HG03097 (cell line): ENCODE data around the gene CISD2.
"Not testable (repeated sequence)": the region's sequence is repeated elsewhere in the genome, so short reads cannot be mapped to it uniquely, and the experiment has no call there.

Experiments used
- ATAC-seq: cut with Tn5 transposase; IDR thresholded peaks from one replicate; pipeline ENCODE4 v1.9.1; 2021; ENCODE audit not compliant: unreplicated experiment, low FRiP score

The CISD2 gene

DNA sequence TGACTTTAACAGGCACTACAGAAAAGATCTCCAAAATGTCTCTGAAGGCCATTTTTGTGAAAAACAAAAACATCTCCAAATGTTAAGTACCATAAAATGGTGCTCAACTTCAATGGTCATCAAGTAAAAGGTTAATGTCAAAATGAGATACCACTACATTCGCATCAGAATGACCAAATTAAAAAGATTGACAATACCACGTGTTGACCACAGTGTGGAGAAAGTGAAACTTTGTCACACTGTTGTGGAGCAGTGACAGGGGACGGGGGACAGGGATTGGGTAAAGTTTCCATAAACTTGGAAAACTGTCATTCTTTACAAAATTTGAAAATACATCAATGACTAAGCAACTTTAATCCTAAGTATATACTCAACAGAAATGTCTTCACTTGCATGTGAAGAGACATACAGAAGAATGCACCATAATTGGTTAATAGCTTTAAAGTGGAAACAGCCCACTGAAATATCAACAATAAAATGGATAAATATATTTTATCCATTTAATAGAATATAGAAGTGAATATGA is 19.1 kb upstream of the CISD2 start:
- ATAC-seq: no peak

DNA sequence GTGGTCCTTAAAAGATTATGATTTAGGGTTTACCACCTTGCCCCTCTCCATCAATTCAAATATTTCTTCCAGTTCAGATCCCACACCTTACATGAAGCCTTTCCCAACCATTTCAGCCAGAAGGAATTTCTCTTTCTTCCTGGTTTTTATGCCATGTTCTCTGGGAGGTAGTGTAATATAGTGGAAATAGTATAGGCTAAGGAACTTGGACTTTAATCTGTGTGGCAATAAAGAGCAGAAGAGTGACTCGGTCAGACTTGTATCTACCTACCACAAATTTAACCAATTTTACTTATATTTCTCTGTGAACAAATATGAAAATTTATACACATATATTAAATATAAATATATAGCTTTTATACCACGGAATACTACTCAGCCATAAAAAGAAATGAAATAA is 18.4 kb upstream of the CISD2 start:
- no peak for ATAC-seq

DNA sequence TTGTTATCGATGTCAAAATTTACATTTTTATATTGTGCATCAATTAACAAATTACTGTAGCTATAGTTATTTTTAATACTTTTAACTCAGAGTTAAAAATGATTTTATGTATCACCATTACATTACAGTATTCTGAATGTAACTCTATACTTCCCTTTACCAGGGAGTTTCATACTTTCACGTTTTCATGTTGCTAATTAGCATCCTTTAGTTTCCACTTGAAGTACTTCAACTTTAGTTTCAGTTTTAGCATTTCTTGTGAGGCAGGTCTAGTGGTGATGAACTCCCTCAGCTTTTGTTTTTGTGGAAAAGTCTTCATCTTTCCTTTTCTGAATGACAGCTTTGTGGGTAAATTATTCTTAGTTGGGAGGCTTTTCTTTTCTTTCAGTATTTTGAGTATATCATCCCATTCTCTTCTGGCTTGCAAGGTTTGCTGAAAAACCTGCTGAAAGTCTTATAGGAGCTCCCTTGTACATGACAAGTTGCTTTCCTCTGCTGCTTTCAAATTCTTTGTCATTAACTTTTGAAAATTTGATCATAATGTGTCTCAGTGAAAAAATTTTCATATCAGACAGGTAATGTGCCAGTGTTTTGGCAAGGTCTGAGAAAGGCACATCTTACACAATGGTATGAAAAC is 9.8 kb upstream of the CISD2 start:
- ATAC-seq: no peak

DNA sequence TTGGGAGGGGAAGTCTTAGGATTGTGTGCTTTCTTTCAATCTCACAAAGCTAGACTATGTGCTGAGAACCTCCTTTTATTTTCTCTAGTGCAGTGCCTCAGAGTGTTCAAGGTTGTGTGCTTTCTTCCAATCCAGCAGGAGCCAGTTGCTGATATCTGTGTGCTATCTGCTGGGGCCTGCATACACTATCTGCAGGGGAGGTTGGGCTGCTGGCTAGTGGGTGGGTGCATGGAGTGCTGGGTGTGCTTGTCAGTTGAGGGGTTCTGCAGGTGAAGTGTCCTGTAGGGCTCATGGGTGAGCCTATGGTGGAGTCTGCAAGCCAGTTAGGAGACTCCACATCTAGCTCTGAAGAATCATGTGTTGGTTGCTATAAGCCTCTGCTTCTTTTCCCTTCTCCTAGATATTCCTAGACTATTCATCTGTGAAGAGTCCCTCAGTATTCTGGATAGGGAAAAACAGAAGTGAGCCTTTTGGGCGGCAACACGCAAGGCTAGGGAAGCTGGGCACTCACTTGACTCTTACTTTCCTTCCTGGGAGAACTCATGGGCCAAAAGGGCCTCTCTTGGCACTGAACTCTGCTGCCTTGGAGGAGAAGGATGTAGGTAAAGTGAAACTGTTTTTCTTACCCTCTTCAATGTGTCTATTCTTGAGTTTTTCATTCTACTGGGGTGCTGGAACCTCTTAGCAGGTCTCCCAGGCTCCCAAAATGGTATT is 8.0 kb upstream of the CISD2 start:
- no peak for ATAC-seq

DNA sequence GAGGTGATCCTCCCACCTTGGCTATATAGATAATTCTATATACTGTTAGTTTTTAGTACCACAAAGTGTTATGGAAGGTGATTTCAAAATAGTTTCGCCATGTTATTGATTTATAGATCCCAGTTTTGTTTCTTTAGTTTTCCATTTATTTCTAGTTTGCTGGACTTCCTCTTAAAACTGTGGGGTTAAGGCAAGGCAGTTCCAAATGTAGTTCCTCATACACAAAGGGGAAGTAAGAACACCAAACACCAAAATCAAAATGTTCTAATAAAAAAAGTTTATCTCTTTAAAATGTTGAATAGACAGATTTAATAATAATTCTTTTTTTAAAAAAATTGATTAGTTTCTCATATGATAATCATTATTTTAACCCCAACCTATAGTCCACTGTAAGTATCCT is 6.8 kb upstream of the CISD2 start:
- ATAC-seq: no peak

DNA sequence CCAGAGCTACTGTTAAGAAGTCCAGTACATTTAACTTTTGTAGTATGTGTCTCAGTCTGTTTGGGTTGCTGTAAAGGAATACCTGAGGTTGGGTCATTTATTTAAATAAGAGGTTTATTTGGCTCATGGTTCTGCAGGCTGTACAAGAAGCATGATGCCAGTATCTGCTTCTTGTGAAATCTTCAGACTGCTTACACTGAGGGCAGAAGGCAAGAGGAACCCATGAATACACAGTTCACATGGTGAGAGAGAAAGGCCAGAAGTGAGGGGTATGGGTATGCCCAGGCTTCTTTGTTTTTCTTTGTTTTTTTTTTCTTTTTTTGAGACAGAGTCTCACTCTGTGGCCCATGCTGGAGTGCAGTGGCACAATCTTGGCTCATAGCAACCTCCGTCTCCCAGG is 6.0 kb upstream of the CISD2 start:
- no peak for ATAC-seq

DNA sequence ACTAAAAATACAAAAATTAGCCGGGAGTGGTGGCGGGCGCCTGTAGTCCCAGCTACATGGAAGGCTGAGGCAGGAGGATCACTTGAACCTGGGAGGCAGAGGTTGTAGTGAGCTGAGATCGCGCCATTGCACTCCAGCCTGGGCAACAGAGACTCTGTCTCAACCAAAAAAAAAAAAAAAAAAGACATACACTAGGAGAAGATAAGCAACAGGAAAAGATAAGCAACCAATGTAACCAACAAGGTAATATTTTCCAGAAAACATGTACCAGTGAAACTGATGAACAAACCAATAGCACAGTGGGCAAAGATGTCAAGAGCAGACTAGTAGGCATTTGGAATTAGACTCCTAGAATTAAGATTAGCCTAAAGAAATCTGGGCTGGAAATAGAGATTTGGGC is 3.5 kb upstream of the CISD2 start:
- not testable (repeated sequence) for ATAC-seq

DNA sequence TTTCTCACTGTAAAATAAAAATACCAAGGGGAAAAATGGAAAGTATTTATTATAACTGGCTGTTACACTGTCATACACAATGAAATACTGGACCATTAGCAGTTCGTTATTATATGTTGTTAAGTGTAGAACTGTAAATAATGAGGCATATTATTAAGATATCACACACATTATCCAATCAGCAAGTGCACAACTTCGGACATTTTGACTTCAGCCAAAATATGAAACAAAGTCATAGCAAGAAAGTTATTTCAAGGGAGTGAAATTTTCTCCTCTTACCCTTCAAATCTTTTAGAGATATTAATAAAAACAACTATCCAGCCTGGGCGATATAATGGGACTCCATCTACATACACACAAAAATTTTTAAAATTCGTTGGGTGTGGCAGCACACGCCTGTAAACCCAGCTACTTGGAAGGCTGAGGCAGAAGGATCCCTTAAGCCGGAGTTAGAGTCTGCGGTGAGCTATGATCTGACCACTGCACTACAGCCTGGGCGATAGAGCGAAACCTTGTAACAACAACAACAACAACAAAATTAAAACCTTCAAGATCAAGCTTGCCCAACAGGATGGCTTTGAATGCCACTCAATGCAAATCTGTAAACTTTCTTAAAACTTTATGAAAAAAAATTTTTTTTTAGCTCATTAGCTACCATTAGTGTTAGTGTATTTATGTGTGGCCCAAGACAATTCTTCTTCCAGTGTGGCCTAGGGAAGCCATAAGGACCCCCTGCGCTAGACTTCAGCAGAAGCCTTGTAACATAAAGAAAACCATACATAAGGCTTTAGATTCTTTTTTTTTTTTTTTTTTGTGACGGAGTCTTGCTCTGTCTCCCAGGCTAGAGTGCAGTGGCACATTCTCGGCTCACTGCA is 1.3 kb upstream of the CISD2 start:
- ATAC-seq: no peak

DNA sequence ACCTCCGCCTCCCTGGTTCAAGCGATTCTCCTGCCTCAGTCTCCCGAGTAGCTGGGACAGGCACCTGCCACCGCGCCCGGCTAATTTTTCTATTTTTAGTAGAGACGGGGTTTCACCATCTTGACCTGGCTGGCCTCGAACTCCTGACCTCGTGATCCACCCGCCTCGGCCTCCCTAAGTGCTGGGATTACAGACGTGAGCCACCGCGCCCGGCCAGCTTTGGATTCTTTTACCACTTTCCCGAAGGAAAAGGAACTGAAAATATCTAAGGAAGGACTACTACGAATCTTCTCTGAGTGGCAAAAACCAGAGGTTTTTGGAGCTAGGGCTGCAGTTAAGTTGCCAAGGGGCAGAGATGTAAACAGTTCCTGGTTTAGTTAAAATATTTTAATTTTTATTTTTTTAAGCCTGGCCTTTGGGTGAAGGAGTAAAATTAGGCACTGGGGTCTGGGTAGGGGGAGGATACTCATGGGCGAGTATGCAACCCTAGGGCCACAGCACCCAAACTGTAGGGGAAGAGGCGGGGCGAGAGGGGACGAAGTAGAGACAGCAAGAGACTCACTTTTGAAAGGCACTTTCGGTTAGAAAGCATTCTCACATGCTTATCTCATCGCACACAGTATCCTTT is 525 bp upstream of the CISD2 start:
- no peak for ATAC-seq

DNA sequence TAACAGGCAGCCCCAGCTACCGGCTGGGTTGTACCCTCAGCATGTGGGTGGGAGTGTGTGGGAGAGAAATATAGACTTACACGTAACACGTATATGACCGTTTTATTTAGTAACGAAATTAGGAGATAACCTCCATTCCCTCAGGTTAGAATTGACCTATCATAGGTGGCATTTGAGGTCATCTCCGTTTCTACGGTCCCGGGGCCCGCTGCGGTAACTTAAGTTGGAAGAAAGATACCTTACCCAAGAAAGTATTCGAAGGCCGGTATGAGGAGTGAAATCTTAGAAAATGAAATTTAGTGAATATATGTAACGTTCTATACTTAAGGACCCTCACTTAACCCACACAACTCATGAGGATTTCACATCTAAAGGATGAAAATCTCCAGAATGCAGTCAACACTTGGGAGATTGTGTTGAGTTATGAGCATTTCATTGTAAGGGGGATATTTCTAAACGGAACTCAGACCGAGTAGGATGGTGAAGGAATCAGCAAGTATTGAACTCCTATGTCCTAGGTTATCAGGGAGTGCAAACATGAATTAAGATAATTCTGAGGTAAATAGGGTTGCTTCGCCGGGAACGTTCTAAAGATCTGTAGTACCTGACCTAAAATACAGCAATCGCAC is 891 bp downstream of the CISD2 start:
- ATAC-seq: peak; percentile 21

DNA sequence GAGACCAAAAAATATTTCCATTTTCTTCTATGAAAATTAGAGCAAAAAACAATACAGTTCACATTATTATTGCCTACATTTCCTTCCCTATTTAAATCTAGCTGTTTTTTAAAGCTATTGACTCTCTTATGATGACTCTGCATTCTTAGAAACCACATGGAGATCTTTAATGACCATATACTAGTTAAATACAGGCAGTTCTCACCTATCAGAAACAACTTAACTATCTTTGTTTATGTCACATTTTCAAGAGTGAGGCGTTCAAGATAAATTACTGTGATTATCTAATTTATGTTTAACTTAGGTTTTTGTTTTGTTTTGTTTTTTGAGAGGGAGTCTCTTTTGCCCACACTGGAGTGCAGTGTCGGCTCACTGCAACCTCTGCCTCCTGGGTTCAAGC is 3.0 kb downstream of the CISD2 start:
- ATAC-seq: no peak

DNA sequence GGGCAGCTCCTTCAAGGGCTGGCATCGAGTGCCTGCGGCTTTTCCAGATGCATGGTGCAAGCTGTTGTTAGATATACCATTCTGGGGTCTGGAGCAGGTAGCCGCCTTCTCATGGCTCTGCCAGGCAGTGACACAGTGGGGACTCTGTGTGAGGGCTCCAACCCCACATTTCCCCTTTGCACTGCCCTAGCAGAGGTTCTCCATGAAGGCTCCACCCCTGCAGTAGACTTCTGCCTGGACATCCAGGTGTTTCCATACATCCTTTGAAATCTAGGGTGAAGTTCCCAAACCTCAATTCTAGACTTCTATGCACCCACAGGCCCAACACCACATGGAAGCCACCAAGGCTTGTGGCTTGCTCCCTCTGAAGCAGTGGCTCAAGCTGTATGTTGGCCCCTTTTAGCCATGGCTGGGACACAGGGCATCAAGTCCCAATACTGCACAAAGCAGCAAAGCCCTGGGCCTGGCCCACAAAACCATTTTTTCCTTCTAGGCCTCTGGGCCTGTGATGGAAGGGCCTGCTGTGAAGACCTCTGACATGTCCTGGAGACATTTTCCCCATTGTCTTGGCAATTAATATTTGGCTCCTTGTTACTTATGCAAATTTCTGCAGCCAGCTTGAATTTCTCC is 8.8 kb downstream of the CISD2 start:
- not testable (repeated sequence) for ATAC-seq

DNA sequence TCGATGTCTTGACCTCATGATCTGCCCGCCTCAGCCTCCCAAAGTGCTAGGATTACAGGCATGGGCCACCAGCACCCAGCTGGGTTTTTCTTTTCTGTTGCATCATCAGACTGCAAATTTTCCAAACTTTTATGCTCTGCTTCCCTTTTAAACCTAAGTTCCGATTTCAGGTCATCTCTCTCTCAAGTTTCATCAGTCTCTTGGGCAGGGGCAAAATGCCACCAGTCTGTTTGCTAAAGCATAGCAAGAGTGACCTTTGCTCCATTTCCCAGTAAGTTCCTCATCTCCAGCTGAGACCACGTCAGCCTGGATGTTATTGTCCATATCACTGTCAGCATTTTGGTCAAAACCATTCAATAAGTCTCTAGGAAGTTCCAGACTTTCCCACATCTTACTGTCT is 9.6 kb downstream of the CISD2 start:
- not testable (repeated sequence) for ATAC-seq

DNA sequence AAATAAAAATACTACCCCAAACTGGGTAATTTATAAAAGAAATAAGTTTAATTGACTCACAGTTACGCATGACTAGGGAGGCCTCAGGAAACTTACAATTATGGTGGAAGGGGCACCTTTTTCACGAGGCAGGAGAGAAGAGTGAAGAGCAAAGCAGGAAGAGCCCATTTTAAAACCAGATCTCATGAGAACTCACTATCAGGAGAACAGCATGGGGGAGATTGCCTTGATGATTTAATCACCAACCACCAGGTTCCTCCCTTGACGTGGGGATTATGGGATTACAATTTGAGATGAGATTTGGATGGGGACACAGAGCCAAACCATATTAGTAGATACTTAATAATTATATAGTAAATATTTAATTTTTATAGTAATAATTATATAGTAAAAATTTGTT is 10.1 kb downstream of the CISD2 start:
- ATAC-seq: no peak

DNA sequence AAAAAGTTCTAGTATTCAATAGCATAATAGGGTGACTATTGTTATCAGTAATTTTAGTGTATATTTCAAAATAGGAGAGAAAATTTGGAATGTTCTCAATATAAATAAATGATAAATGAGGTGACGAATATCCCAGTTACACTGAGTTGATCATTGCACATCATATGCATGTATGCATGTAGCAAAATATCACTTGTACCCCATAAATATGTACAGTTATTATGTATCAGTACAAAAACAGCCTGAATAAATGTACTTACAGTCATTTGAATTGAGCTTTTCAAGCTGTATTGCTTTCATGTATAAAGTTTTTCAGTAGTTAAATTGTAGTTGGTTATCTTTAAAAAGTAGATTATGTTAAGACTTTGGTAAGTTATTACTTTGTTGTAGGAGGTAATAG is 12.6 kb downstream of the CISD2 start:
- ATAC-seq: no peak

DNA sequence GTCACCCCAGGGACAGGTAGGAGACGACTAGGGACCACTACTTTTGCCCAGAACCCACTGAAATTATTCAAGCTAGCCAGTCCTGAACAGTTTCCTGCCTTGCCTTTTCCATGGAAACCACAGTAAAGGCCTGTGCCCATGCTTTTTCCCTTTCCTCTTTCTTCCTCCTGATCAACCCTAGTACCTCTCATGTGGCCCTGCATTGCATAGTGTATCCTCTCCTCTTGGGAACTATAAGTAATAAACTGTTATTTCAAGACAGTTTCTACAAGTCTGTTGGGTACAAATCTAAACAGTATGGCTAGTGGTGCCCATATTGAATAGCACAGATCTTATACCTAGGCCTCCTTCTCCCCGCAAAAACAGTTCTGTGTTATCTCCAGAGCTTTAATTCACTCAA is 14.5 kb downstream of the CISD2 start:
- ATAC-seq: no peak

DNA sequence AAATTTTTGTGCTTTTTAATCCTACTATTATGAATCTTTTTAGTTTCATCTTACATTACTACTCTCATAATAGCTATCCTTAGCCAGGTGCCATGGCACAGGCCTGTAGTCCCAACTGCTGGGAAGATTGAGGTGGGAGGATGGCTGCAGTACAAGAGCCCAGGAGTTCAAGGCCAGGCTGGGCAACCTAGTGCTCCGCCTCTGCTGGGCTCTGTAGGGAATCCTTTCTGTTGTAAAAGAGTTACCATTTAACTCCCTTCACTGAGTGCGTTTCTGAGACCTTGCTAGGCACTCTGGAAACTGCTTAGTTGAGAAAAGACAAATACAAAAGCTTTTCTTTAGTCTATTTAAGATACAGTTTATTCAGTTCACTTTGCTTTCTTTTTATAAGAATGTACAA is 19.8 kb downstream of the CISD2 start:
- ATAC-seq: not testable (repeated sequence)

DNA sequence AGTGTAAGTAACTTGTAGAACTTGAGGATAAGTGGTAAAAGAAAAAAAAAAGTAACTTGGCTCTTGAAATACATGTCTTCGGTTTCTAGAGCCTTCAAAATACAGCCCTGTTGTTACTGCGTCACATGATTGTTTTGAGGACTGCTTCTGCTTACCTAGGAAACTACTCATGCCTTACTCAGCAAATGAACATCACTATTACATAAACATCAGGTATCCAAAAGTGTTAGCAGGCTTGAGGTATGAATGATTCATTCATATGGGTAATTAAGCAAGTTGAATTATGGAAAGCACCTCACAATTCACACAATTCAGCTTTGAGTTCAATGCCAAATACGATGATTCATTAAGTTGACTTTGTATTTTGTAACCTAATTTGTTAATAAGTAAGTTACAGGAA is 21.1 kb downstream of the CISD2 start:
- ATAC-seq: not testable (repeated sequence)

DNA sequence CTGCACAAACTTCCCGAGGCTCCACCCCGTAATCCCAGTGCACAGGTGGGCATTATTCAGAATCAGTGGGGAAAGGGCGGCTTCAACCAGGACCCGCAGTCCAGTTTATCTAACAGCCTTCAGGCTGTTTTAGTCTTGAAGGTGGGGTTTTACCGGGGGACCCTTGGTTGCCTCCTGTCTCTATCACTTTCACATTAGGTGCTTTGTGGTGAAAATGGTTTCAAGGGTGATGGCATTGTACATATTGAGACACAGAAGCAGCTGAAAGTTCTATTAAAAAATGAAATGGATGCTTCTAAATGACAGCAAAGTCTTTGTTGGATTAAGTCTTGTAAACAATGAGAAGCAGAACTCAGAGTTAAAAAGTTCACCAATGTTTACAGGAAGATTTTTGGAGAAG is 27.8 kb downstream of the CISD2 start:
- ATAC-seq: not testable (repeated sequence)

DNA sequence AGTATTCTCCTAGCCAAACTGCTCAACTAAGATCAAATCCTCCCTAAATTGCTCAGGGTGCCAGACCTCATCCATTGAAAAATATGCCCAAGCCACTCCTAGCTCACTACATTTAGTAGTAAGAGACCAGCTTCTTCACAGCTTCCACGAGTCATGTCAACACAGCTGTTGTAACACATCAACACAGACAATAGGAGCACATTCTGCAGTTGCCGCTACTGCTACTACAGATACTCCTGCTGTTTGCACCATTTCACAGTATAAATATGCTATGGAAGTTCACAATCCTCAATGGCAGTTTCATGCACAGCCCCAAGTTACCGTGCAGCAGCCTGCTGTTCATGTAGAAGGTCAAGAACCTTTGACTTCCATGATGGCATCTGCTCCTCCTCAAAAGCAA is 28.8 kb downstream of the CISD2 start:
- ATAC-seq: not testable (repeated sequence)
